ENCODE measurements around the gene ADIRF.

DNA sequence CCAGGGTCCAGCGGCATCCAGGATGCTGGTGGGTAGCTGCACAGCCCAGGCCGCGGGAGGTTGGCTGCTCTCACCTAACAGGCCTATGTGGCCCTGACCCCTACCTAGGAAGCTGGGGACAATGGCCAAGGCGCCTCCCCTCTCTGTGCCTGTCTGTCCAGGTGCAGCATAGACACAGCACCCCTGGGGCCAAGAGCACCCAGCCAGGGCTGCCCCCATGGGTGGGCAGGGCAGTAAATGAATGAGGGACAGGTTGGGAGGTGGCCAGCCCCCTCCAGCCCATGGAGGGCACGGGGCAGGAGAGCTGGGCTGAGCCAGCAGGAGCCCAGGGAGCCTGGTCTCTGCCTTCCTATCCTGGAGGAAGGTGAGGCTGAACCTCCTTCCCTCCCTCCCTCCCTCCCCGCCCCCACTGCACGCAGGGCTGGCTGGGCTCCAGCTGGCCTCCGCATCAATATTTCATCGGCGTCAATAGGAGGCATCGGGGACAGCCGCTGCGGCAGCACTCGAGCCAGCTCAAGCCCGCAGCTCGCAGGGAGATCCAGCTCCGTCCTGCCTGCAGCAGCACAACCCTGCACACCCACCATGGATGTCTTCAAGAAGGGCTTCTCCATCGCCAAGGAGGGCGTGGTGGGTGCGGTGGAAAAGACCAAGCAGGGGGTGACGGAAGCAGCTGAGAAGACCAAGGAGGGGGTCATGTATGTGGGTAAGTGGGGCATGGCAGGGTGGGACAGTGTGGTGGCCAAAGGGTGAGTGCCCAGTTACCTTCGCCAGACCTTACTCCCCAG, 10.0 kb upstream of the ADIRF start, which contains the start of gene SNCG:
- TF ChIP-seq EP300 (conservative IDR thresholded peaks at IDR 0.05; ENCODE audit: poor library complexity, severe bottlenecking) (no peak), EZH2 (IDR thresholded peaks at IDR 0.05; ENCODE audit: borderline replicate concordance, insufficient read depth, low read length, poor library complexity, severe bottlenecking) (no peak), POLR2AphosphoS5 (IDR thresholded peaks at IDR 0.05) (no peak), TAF1 (IDR thresholded peaks at IDR 0.05; ENCODE audit: low read depth) (no peak), SMC3 (conservative IDR thresholded peaks at IDR 0.05; ENCODE audit: poor library complexity) (no peak), RAD21 (conservative IDR thresholded peaks at IDR 0.05) (no peak), MXI1 (conservative IDR thresholded peaks at IDR 0.05; ENCODE audit: poor library complexity, severe bottlenecking) (no peak)
- TF ChIP-seq, protein P1, sequence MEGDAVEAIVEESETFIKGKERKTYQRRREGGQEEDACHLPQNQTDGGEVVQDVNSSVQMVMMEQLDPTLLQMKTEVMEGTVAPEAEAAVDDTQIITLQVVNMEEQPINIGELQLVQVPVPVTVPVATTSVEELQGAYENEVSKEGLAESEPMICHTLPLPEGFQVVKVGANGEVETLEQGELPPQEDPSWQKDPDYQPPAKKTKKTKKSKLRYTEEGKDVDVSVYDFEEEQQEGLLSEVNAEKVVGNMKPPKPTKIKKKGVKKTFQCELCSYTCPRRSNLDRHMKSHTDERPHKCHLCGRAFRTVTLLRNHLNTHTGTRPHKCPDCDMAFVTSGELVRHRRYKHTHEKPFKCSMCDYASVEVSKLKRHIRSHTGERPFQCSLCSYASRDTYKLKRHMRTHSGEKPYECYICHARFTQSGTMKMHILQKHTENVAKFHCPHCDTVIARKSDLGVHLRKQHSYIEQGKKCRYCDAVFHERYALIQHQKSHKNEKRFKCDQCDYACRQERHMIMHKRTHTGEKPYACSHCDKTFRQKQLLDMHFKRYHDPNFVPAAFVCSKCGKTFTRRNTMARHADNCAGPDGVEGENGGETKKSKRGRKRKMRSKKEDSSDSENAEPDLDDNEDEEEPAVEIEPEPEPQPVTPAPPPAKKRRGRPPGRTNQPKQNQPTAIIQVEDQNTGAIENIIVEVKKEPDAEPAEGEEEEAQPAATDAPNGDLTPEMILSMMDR (IDR thresholded peaks at IDR 0.05; ENCODE audit: poor library complexity, severe bottlenecking), result no peak
- TF ChIP-seq, protein P2, sequence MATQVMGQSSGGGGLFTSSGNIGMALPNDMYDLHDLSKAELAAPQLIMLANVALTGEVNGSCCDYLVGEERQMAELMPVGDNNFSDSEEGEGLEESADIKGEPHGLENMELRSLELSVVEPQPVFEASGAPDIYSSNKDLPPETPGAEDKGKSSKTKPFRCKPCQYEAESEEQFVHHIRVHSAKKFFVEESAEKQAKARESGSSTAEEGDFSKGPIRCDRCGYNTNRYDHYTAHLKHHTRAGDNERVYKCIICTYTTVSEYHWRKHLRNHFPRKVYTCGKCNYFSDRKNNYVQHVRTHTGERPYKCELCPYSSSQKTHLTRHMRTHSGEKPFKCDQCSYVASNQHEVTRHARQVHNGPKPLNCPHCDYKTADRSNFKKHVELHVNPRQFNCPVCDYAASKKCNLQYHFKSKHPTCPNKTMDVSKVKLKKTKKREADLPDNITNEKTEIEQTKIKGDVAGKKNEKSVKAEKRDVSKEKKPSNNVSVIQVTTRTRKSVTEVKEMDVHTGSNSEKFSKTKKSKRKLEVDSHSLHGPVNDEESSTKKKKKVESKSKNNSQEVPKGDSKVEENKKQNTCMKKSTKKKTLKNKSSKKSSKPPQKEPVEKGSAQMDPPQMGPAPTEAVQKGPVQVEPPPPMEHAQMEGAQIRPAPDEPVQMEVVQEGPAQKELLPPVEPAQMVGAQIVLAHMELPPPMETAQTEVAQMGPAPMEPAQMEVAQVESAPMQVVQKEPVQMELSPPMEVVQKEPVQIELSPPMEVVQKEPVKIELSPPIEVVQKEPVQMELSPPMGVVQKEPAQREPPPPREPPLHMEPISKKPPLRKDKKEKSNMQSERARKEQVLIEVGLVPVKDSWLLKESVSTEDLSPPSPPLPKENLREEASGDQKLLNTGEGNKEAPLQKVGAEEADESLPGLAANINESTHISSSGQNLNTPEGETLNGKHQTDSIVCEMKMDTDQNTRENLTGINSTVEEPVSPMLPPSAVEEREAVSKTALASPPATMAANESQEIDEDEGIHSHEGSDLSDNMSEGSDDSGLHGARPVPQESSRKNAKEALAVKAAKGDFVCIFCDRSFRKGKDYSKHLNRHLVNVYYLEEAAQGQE (IDR thresholded peaks at IDR 0.05; ENCODE audit: borderline replicate concordance), result no peak
